ENCODE results near the gene PLA2G15. TPM values are rescaled to one million over a fixed set of nuclear protein-coding genes. Genes with fewer than 3 reads are reported as not detected.

The PLA2G15 gene
- total RNA-seq, 4 donors from 2014 or later: 10.4 to 22.0 (median 15.3) TPM

DNA sequence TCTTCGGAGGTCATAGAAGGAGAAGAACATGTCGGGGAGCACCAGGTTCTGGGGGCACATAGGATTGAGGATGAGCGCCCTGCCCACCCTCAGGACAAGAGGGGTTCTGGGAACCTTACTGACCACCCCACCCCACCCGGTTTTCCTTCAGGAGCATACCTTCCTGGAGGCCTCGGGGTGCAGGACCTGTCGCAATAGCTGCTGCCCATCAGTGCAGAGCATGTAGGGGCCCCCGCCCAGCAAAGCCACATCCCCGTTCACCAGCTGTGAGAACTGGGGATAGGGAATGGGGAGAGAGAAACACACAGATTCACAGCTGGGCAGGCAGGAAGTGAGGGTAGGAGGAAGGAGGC, 11.4 kb upstream of the PLA2G15 start:
- intact Hi-C loops (cut with DNase I): no loop called here
- no peak overlapping the region for H3K4me3 ChIP-seq
- peaks cover 0 to 20% (median 13%) of the 10 kb centered on the region in 4 donors for H3K36me3 ChIP-seq
- H3K27ac ChIP-seq (replicated peaks in 1 of 4): no peak overlapping the region
- H3K9me3 ChIP-seq: no peaks in the 10 kb centered on the region
- no peaks in the 10 kb centered on the region for H3K27me3 ChIP-seq
- TF ChIP-seq EP300 (IDR thresholded peaks at IDR 0.05) (no peak), POLR2AphosphoS5 (IDR thresholded peaks at IDR 0.05) (no peak), POLR2A (IDR thresholded peaks at IDR 0.05; ENCODE audit: low read depth) (no peak)
- TF ChIP-seq, protein P1, sequence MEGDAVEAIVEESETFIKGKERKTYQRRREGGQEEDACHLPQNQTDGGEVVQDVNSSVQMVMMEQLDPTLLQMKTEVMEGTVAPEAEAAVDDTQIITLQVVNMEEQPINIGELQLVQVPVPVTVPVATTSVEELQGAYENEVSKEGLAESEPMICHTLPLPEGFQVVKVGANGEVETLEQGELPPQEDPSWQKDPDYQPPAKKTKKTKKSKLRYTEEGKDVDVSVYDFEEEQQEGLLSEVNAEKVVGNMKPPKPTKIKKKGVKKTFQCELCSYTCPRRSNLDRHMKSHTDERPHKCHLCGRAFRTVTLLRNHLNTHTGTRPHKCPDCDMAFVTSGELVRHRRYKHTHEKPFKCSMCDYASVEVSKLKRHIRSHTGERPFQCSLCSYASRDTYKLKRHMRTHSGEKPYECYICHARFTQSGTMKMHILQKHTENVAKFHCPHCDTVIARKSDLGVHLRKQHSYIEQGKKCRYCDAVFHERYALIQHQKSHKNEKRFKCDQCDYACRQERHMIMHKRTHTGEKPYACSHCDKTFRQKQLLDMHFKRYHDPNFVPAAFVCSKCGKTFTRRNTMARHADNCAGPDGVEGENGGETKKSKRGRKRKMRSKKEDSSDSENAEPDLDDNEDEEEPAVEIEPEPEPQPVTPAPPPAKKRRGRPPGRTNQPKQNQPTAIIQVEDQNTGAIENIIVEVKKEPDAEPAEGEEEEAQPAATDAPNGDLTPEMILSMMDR (IDR thresholded peaks at IDR 0.05): no peak
- no peak for DNase-seq (ENCODE audit: extremely low spot score)
- peaks cover 27 to 55% (median 34%) of the 10 kb centered on the region in 4 donors for H3K4me1 ChIP-seq
- WGBS: 85% methylated on average over 7 of the region's 8 CpGs

DNA sequence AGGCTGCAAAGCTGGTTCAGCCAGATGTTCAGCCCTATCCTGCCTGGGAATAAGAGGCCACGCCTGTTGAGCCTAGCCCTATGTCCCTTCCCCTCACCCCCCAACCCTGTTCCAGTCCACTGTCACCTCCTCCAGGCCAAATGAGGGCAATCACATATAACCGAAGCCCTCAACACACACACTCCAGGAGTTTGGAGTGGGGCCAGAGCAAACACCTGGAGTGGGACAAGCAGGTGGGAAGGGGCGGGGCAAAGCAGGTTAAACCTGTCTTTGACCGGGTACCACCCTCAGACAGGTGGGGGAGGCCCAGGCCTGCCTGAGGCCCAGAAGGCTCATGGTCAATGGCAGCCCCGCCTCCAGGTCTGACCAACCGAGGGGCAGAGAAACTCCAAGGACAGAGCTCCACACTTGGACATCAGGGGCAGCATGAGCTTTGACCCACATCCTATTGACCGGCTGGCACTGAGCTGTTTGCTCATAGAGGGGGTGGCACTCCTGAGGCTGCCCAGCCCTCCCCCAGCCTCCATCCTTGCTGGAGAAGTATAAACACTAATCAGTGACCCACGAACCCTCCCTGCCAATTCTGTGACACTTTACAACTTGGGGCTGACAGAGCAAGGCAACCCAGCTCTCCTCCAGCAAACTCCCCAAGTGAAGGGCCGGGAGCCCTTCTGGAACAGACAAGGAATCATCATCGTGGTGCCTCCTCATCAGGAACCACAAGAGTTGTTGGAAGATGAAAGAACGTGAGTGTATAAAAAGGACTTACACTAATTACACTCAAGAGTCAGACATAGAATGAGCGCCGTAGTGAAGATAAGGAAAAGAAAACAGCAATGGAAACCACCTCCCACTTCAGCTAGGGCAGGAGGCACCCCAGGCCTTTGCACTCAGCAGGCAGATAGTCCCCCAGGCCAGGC, 10.7 kb upstream of the PLA2G15 start:
- Histone ChIP-seq H3K4me1 (peaks cover 24 to 49% (median 28%) of the 10 kb centered on the region in 4 donors), H3K27me3 (no peaks in the 10 kb centered on the region), H3K36me3 (peaks cover 0 to 20% (median 13%) of the 10 kb centered on the region in 4 donors), H3K4me3 (no peak overlapping the region), H3K27ac (replicated peaks in 1 of 4) (peak overlapping the region in 2 of 4 donors; percentile 85), H3K9me3 (no peaks in the 10 kb centered on the region)
- intact Hi-C loops (cut with DNase I): loop anchor here (5.0 kb wide), 1 partner anchor 147 kb away; the partner anchor contains the start of gene NFATC3
- DNase-seq (ENCODE audit: extremely low spot score): no peak
- no peak for TF ChIP-seq EP300 (IDR thresholded peaks at IDR 0.05)
- TF ChIP-seq POLR2A (IDR thresholded peaks at IDR 0.05; ENCODE audit: low read depth): no peak
- TF ChIP-seq, protein P1 (IDR thresholded peaks at IDR 0.05): no peak
- no peak for TF ChIP-seq POLR2AphosphoS5 (IDR thresholded peaks at IDR 0.05)
- 69% methylated on average over 12 of the region's 13 CpGs for WGBS

DNA sequence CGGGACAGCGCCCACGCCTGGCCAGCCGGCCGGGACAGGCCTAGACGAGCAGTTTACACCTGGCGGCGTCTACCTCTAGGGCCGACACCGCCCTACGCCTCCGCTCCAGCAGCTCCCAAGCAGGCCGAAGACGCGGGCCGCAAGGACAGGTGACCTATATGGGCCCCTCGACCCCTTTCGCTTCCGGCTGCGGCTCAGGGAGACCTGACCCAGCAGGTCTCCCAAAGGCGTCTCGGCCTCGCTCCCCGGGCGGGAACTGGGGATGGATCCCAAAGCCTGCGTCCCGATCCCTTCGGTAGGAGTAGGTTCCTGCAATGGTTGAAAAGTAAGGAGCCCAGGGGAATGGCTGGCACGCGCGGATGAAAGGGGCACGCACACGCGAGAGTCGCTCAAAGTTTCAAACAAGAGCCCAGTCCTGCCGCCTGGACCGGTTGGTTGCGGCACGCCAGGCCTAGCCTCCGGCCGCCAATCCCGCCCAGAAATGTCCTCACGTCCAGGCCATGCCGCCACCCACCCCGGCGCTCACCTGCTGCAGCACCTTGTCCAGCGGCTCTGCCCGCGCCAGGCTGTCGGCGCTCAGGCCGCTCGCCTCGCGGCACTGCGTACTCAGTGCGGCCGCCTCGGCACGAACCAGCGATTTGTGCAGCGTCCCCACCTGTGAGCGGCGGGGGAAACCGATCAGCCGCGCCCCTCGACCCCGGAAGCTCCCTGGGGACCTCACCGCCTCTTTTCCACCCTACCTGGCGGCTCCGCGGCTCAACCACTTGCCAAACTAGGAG, 9.9 kb upstream of the PLA2G15 start:
- 74% methylated on average over 35 of the region's 73 CpGs for WGBS
- Histone ChIP-seq H3K27ac (replicated peaks in 1 of 4) (peak overlapping the region; percentile 85 to 89 (median 86)), H3K4me1 (peaks cover 24 to 54% (median 36%) of the 10 kb centered on the region in 4 donors), H3K36me3 (peaks cover 0 to 16% (median 9%) of the 10 kb centered on the region in 4 donors), H3K27me3 (no peaks in the 10 kb centered on the region), H3K9me3 (no peaks in the 10 kb centered on the region), H3K4me3 (peak overlapping the region; percentile 61 to 75 (median 68))
- intact Hi-C loops (cut with DNase I): loop anchor here (5.0 kb wide), 1 partner anchor 148 kb away; the partner anchor contains the start of gene NFATC3
- no peak for TF ChIP-seq POLR2AphosphoS5 (IDR thresholded peaks at IDR 0.05)
- TF ChIP-seq EP300 (IDR thresholded peaks at IDR 0.05): no peak
- TF ChIP-seq POLR2A (IDR thresholded peaks at IDR 0.05; ENCODE audit: low read depth): no peak
- TF ChIP-seq, protein P1 (IDR thresholded peaks at IDR 0.05): no peak
- DNase-seq (ENCODE audit: extremely low spot score): no peak

- Histone ChIP-seq H3K27me3 (no peaks in the 10 kb centered on the region), H3K9me3 (no peaks in the 10 kb centered on the region), H3K4me3 (peak within 1 kb of the TSS; percentile 61 to 75 (median 68)), H3K4me1 (peaks cover 24 to 55% (median 36%) of the 10 kb centered on the region in 4 donors), H3K27ac (replicated peaks in 1 of 4) (peak within 1 kb of the TSS; percentile 85 to 89 (median 86)), H3K36me3 (peaks cover 0 to 12% (median 5%) of the 10 kb centered on the region in 4 donors)
- DNase-seq (ENCODE audit: extremely low spot score): no peak
- TF ChIP-seq, protein P1 (IDR thresholded peaks at IDR 0.05): no peak
- TF ChIP-seq POLR2A (IDR thresholded peaks at IDR 0.05; ENCODE audit: low read depth): no peak
- no peak for TF ChIP-seq POLR2AphosphoS5 (IDR thresholded peaks at IDR 0.05)
- TF ChIP-seq EP300 (IDR thresholded peaks at IDR 0.05): no peak
- intact Hi-C loops (cut with DNase I): loop anchor here (5.0 kb wide), 1 partner anchor 149 kb away; the partner anchor contains the start of gene NFATC3
- no CpG with 5 or more reads among the region's 36 CpGs for WGBS
These were observed 9.4 kb upstream of the PLA2G15 start, which contains the start of gene ESRP2 for GRCh38 chr16:68235887-68236136. TSS of gene ESRP2 (minus strand) at chr16:68236127. CDS start at chr16:68236045, 82 bp downstream.

Measured in esophagus muscularis mucosa (tissue), 4 donors.